Measurements from ENCODE around the gene NDUFA11.

The NDUFA11 gene

DNA sequence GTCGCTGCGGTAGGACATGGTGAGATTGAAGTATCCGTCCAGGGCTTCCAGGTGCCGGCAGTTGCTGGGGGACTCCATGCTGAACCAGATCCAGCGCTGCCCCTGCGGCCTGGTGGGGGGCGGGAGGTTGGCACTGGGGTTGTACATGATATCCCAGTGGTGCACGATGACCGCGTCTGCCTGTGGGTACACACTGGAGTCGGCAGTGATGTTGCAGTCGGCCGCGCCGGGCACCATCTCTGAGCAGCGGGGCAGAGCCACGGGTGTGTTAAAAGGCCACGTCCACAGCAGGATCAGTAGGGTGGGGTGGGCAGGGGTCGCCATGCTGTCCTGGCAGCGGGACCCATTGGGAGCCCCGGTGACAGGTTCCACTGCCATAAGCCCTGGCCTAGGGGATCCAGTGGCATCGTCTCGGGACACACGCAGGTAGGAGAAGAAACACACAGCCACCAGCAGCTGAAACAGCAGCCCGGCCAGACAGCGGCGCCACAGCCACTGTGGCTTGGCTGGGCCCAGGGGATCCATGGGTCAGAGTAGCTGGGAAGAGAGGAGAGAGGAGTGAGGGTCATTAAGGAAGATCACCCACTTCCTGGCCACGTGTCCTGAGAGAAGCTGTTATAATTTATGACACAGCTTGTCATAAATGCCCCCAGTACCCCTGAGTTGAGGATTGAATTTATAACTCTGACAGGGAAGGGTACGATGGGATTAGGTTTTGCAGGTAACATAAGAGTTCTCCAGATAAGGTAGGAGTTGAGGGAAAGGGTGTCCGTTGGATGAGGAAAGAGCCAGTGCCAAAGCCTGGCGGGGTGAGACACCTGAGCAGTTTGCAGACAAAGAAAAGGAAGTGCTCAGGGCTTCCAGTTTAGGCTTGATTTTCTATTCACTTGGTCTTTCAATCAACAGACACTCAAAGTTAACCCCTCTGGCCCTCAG, 36.1 kb downstream of the NDUFA11 start:
- ChIA-PET POLR2A (no interaction called here), CTCF (no interaction called here)
- no peak for DNase-seq (ENCODE audit: extremely low spot score)
- no peak for TF ChIP-seq LEF1 (IDR thresholded peaks at IDR 0.05; ENCODE audit: borderline replicate concordance)
- TF ChIP-seq L3MBTL2 (conservative IDR thresholded peaks at IDR 0.05), result no peak
- TF ChIP-seq FOXM1 (IDR thresholded peaks at IDR 0.05; ENCODE audit: borderline replicate concordance), result no peak
- no peak for TF ChIP-seq FOXA1 (IDR thresholded peaks at IDR 0.05)
- no peak for TF ChIP-seq HDGF (IDR thresholded peaks at IDR 0.05; ENCODE audit: borderline replicate concordance)
- no peak for TF ChIP-seq SUZ12 (IDR thresholded peaks at IDR 0.05)
- TF ChIP-seq TARDBP (IDR thresholded peaks at IDR 0.05), result no peak
- no peak for TF ChIP-seq ZNF384 (IDR thresholded peaks at IDR 0.05)
- no peak for TF ChIP-seq ARNT (IDR thresholded peaks at IDR 0.05)
- TF ChIP-seq ELF4 (IDR thresholded peaks at IDR 0.05), result no peak
- no peak for TF ChIP-seq BHLHE40 (IDR thresholded peaks at IDR 0.05; ENCODE audit: borderline replicate concordance)
- TF ChIP-seq NFRKB (IDR thresholded peaks at IDR 0.05), result no peak
- TF ChIP-seq SP1 (IDR thresholded peaks at IDR 0.05), result no peak
- TF ChIP-seq CTBP1 (IDR thresholded peaks at IDR 0.05; ENCODE audit: borderline replicate concordance), result no peak
- TF ChIP-seq, protein P1, sequence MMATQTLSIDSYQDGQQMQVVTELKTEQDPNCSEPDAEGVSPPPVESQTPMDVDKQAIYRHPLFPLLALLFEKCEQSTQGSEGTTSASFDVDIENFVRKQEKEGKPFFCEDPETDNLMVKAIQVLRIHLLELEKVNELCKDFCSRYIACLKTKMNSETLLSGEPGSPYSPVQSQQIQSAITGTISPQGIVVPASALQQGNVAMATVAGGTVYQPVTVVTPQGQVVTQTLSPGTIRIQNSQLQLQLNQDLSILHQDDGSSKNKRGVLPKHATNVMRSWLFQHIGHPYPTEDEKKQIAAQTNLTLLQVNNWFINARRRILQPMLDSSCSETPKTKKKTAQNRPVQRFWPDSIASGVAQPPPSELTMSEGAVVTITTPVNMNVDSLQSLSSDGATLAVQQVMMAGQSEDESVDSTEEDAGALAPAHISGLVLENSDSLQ (IDR thresholded peaks at IDR 0.05), result no peak
- no peak for TF ChIP-seq FOXK2 (IDR thresholded peaks at IDR 0.05)

DNA sequence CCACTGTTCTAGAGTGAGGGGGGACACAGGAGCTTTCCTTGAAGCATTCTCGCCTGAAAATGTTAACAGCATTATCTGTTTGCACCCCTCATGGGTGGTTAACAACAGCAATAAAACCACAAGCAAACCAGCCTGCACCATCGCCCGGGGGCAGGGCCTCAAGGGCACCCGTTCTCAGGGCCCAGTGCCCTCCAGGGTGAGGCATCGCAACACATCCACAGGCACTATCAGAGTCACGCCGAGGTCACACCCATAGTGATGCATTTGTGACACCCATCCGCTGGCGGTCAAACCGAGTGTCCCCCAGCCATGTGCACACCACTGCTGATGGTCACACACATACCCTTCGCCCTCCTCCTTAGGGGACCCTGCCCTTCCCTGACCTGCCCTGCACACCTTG, 37.8 kb downstream of the NDUFA11 start:
- TF ChIP-seq ARNT (IDR thresholded peaks at IDR 0.05) (no peak), ZNF384 (IDR thresholded peaks at IDR 0.05) (no peak), HDGF (IDR thresholded peaks at IDR 0.05; ENCODE audit: borderline replicate concordance) (no peak), FOXK2 (IDR thresholded peaks at IDR 0.05) (no peak), SP1 (IDR thresholded peaks at IDR 0.05) (no peak), CTBP1 (IDR thresholded peaks at IDR 0.05; ENCODE audit: borderline replicate concordance) (no peak), FOXA1 (IDR thresholded peaks at IDR 0.05) (no peak), BHLHE40 (IDR thresholded peaks at IDR 0.05; ENCODE audit: borderline replicate concordance) (no peak), NFRKB (IDR thresholded peaks at IDR 0.05) (no peak), SUZ12 (IDR thresholded peaks at IDR 0.05) (no peak), FOXM1 (IDR thresholded peaks at IDR 0.05; ENCODE audit: borderline replicate concordance) (no peak), L3MBTL2 (conservative IDR thresholded peaks at IDR 0.05) (no peak)
- TF ChIP-seq, protein P1 (IDR thresholded peaks at IDR 0.05), result no peak
- POLR2A ChIA-PET, result no interaction called here
- DNase-seq (ENCODE audit: extremely low spot score), result no peak
- CTCF ChIA-PET, result no interaction called here

DNA sequence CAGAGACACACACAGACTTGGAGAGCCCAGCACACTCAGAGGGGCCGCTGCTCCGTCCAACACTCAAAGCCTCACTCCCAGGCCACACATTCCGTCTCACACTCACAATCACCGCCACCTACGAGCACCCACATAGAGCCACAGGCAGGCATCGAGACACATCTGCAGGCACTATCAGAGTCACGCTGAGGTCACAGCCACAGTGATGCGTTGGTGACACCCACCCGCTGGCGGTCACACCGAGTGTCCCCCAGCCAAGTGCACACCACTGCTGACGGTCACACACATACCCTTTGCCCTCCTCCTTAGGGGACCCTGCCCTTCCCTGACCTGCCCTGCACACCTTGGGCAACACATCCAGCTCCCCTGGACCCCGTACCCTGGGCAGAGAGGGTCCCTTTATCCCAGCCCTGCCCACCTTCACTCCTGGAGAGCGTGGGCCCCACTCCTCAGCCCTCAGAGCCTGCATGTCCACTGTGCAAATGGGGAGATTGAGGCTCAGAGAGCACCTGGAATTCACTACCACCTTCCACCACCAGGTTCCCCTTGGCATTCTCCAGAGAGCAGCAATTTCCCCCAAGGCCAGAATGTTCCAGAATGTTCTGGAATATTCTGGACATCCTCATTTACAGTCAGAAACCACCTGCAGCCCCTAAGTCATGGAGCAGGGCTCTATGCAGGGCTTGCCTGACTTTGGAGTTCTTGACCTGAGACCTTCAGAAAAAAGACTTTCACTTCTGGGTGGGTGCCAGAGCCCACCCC, 38.7 kb downstream of the NDUFA11 start:
- TF ChIP-seq SUZ12 (IDR thresholded peaks at IDR 0.05) (no peak), BHLHE40 (IDR thresholded peaks at IDR 0.05; ENCODE audit: borderline replicate concordance) (no peak), ARNT (IDR thresholded peaks at IDR 0.05) (0 out of 2 replicates have a peak, but pooled peaks have one; percentile 23), L3MBTL2 (conservative IDR thresholded peaks at IDR 0.05) (0 out of 2 replicates have a peak, but pooled peaks have one; percentile 16), FOXK2 (IDR thresholded peaks at IDR 0.05) (no peak)
- CTCF ChIA-PET, result interaction anchor here (0.5 to 0.6 kb wide), 2 partner anchors 16 to 1510 kb away, joined by 3 read pairs; no protein-coding TSS in a partner anchor
- no peak for DNase-seq (ENCODE audit: extremely low spot score)
- POLR2A ChIA-PET, result no interaction called here

DNA sequence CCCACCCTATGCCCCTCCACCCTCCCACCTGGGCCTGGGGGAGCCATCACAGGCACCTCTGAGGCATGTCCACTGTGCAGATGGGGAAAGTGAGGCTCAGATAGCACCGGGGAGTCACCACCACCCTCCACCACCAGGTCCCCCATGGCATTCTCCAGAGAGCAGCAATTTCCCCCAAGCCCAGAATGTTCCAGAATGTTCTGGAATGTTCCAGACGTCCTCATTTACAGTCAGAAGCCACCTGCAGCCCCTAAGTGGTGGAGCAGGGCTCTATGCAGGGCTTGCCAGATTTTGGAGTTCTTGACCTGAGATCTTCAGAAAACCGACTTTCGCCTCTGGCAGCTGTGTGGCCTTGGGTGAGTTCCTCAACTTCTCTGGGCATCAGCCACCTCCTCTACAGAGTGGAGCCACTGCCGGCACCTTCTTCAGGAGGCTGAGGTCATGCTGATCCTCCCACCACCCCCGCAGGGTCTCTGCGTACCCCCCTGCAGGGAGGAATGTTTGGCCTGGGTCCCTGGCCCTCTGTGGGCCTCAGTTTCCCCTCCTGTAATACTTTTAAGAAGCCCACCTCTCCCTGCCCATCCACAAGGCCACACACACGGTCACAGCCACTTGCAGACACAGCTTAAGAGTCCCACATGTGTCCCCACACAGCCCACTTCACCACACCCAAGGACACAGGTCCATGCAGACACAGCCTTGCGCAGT, 39.4 kb downstream of the NDUFA11 start:
- no peak for TF ChIP-seq FOXM1 (IDR thresholded peaks at IDR 0.05; ENCODE audit: borderline replicate concordance)
- TF ChIP-seq FOXA1 (IDR thresholded peaks at IDR 0.05), result no peak
- TF ChIP-seq HDGF (IDR thresholded peaks at IDR 0.05; ENCODE audit: borderline replicate concordance), result no peak
- TF ChIP-seq FOXK2 (IDR thresholded peaks at IDR 0.05), result no peak
- no peak for TF ChIP-seq ARNT (IDR thresholded peaks at IDR 0.05)
- no peak for TF ChIP-seq CTBP1 (IDR thresholded peaks at IDR 0.05; ENCODE audit: borderline replicate concordance)
- no peak for TF ChIP-seq ZNF384 (IDR thresholded peaks at IDR 0.05)
- no peak for TF ChIP-seq NFRKB (IDR thresholded peaks at IDR 0.05)
- TF ChIP-seq SP1 (IDR thresholded peaks at IDR 0.05), result no peak
- no peak for TF ChIP-seq LEF1 (IDR thresholded peaks at IDR 0.05; ENCODE audit: borderline replicate concordance)
- no peak for TF ChIP-seq BHLHE40 (IDR thresholded peaks at IDR 0.05; ENCODE audit: borderline replicate concordance)
- TF ChIP-seq, protein P1 (IDR thresholded peaks at IDR 0.05), result no peak
- no peak for DNase-seq (ENCODE audit: extremely low spot score)
- ChIA-PET POLR2A (no interaction called here), CTCF (interaction anchor here (0.5 to 0.6 kb wide), 2 partner anchors 15 to 1511 kb away, joined by 3 read pairs; no protein-coding TSS in a partner anchor)

DNA sequence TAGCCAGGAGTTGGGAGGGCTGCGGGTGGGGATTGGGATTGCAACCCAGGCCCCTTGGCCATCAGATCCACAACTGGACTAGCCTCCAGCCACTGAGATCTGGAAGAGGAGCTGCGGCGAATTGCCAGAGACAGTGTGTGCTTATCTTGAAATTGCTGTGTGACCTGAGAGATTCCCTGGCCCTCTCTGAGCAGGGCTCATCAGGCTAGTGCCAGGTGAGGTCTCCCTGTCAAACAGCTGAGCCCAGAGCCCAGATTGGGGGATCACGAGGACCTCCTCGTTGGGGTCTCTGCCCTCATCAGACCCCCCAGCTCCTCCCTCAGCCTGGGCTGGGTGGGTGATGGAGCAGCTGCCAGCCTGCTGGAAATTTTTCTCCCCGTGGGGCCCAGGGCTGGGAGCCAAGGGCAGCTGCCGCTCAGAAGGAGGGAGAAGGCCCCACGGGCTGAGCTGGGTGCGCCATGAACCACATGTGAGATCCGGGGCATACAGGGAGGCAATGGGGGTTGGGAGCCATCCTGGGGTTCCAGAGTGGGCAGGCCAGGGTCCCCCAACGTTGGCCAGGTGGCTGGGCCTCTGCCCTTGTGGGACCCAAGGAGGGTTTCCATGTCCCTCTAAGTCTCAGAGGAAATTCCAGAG, 40.4 kb downstream of the NDUFA11 start:
- POLR2A ChIA-PET, result no interaction called here
- TF ChIP-seq ARNT (IDR thresholded peaks at IDR 0.05) (no peak), NFRKB (IDR thresholded peaks at IDR 0.05) (no peak), ZNF384 (IDR thresholded peaks at IDR 0.05) (no peak), FOXK2 (IDR thresholded peaks at IDR 0.05) (no peak), BHLHE40 (IDR thresholded peaks at IDR 0.05; ENCODE audit: borderline replicate concordance) (no peak), TARDBP (IDR thresholded peaks at IDR 0.05) (no peak), L3MBTL2 (conservative IDR thresholded peaks at IDR 0.05) (no peak), LEF1 (IDR thresholded peaks at IDR 0.05; ENCODE audit: borderline replicate concordance) (no peak), SUZ12 (IDR thresholded peaks at IDR 0.05) (no peak), SP1 (IDR thresholded peaks at IDR 0.05) (no peak), FOXA1 (IDR thresholded peaks at IDR 0.05) (no peak), CTBP1 (IDR thresholded peaks at IDR 0.05; ENCODE audit: borderline replicate concordance) (no peak), HDGF (IDR thresholded peaks at IDR 0.05; ENCODE audit: borderline replicate concordance) (no peak), FOXM1 (IDR thresholded peaks at IDR 0.05; ENCODE audit: borderline replicate concordance) (no peak), ELF4 (IDR thresholded peaks at IDR 0.05) (no peak)
- TF ChIP-seq, protein P1 (IDR thresholded peaks at IDR 0.05), result no peak
- CTCF ChIA-PET, result no interaction called here

More for the DNA sequence above, 40.4 kb downstream of the NDUFA11 start:
- DNase-seq (ENCODE audit: extremely low spot score), result no peak

Measured in HEK293T (cell line).